HL-60/S4 (cell line): ENCODE results near the gene ATP6V1F.

Source experiments
- in situ Hi-C: fragments of 300-500 bp; cut with MboI; formaldehyde crosslinking; loops from 2 replicates; pipeline ENCODE4 v1.14.3; 2022; ENCODE audit warnings: low sequenced_read_pairs

The ATP6V1F gene

GRCh38 chr7:128835231-128835751, 27.4 kb upstream of the ATP6V1F start:
- in situ Hi-C loops: no loop called here

DNA sequence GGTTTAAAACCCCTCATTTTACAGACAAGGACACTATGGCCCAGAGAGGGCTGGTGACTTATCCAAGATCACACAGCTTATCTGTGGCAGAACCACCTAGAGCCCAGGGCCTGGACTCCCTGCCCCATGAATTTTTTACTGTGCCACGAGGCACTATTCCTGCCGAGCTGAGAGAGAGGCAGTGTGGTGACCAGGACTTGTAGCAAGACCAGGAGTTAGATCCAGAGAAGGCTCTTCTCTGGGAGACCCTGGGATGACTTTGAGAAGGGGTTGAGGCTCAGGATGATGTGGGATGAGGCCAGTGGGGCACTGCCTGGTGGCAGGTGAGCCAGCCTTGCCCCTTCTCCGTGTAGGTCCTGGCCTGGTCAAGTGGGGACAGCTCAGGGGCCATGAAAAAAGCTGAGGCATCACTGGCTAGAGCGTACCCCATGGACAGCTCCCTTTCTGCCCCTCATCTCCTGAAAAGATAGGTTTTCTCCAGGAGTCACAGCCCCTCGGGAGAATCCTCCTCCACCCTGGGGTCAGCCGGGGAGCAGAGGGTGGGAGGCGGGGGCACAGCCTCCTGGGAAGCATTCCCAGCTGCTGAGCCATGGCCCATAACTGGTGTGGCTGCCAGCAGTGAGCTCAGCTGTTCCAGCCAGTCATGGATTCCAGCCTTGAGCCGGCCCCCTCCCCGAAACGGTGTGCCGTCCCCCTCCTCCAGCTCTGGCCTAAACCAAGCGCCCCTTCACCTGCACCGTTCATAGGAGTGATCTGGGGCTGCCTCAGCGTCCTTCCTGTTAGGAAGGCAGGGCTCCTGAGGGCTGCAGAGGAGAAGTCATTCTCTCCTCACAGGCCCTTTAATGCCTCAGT, 26.6 kb upstream of the ATP6V1F start:
- in situ Hi-C loops: no loop called here

- in situ Hi-C loops: no loop called here
Measured at GRCh38 chr7:128836729-128837348, 25.8 kb upstream of the ATP6V1F start.

- in situ Hi-C loops: no loop called here
Measured at GRCh38 chr7:128837521-128837921, 25.1 kb upstream of the ATP6V1F start.

DNA sequence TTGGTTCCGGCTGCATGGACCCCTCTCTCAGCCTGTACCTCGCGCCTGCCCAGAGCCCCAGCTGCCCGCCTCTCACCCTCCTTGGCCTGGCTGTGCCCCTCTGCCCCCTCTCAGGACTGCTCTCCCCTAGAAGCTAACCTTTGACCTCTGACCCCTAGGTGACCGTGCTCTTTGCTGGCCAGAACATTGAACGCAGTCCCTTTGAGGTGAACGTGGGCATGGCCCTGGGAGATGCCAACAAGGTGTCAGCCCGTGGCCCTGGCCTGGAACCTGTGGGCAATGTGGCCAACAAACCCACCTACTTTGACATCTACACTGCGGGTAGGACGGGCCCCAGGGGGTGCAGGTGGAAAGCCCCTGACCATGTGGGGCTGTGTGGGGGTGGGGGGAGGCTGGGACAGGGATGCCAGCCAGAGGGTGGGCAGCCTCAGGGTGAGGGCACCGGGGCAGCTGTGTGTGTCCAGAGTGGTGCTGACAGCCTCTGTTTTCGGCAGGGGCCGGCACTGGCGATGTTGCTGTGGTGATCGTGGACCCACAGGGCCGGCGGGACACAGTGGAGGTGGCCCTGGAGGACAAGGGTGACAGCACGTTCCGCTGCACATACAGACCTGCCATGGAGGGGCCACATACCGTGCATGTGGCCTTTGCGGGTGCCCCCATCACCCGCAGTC, 24.4 kb upstream of the ATP6V1F start:
- in situ Hi-C loops: no loop called here

DNA sequence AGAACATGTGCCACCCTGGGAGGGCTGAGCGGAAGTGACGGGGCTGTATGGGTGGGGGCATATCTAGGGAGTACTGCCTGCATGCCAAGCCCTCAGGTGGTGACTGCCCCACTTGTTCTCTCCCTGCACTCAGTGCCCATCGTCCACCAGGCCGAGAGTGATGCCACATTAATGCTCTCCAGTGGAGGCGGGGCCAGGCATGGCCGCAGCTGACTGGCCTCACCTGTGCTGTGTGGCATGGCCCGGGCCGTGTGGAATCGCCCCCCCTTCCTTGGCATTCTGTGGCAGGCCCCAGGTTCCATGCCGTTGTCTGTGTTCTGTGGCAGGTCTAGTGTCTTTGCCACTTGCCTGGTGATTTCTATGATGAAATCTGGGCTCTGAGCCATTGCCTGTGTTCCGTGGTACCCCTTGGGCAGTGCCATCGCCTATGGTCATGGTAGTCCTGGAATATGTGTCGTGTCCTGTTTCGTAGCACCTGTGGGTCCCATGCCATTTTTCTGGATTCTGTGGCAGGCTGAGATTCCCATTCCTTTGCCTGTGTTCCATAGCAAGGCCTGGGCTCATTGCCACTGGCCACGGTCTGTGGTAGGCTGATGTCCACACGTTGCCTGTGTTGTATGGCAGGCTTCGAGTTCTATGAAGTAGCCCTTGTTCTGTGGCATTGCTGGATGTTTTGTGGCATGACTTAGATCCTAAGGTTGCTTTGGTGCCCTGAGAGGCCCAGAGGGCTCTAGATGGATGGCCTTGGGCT, 23.5 kb upstream of the ATP6V1F start:
- in situ Hi-C loops: no loop called here

- in situ Hi-C loops: no loop called here
Measured at GRCh38 chr7:128839751-128840177, 22.9 kb upstream of the ATP6V1F start.

- in situ Hi-C loops: no loop called here
Measured at GRCh38 chr7:128840326-128841170, 22.1 kb upstream of the ATP6V1F start.

- in situ Hi-C loops: no loop called here
Measured at GRCh38 chr7:128841171-128841690, 21.4 kb upstream of the ATP6V1F start.

GRCh38 chr7:128841921-128842673, 20.6 kb upstream of the ATP6V1F start:
- in situ Hi-C loops: no loop called here

DNA sequence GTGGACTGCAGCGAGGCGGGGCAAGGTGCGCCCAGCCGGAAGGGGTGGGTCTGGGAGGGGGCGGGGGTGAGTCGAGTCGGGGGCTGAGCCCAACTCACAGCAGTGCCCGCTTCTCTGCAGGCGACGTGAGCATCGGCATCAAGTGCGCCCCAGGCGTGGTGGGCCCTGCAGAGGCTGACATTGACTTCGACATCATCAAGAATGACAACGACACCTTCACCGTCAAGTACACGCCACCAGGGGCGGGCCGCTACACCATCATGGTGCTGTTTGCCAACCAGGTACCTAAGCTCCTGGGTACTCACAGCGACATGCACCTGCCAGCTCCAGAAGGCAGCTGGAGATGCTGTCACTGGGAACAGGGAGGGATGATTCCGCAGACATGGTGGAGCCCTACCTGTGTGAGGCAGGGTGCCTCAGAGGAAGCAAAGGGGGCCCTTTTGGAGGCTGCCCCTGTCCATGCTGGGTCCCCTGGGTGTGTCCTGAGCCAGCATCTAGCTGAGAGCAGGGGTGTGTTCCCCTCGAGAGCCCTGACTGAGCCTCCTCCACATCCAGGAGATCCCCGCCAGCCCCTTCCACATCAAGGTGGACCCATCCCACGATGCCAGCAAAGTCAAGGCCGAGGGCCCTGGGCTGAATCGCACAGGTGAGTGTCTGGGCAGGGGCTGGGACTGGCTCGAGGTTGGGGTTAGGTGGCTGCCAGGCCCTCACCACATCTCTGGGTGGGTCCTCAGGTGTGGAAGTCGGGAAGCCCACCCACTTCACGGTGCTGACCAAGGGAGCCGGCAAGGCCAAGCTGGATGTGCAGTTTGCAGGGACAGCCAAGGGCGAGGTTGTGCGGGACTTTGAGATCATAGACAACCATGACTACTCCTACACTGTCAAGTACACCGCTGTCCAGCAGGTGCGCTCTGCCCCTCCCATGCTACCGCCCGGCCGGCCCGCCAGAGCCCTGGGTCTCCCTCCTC, 19.7 kb upstream of the ATP6V1F start:
- in situ Hi-C loops: no loop called here

- in situ Hi-C loops: no loop called here
Measured at GRCh38 chr7:128843938-128844621, 18.6 kb upstream of the ATP6V1F start.

DNA sequence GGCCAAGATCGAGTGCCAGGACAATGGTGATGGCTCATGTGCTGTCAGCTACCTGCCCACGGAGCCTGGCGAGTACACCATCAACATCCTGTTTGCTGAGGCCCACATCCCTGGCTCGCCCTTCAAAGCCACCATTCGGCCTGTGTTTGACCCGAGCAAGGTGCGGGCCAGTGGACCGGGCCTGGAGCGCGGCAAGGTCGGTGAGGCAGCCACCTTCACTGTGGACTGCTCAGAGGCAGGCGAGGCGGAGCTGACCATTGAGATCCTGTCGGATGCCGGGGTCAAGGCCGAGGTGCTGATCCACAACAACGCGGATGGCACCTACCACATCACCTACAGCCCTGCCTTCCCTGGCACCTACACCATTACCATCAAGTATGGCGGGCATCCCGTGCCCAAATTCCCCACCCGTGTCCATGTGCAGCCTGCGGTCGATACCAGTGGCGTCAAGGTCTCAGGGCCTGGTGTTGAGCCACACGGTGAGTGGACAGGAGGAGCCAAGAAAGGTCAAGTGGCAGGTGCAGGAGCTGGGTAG, 17.8 kb upstream of the ATP6V1F start:
- in situ Hi-C loops: no loop called here

DNA sequence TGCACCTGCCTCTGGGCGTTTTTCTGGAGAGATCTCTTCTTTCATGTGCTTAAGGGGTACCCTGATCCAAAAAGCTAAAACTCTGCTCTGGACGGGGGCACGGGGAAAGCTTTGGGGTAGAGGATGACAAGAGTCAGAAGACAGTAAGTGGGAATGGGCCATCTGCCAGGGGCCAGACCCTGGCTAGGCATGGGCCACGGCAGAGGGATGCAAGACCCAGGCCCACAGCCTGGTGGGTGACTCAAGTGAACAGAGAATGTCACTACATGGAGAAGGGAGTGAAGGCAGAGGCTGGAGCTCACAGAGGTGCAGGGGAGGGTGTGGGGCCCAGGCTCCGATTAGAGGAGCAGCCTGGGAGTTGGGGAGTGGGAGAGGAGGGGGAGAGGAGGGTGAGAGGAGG, 17.2 kb upstream of the ATP6V1F start:
- in situ Hi-C loops: no loop called here

DNA sequence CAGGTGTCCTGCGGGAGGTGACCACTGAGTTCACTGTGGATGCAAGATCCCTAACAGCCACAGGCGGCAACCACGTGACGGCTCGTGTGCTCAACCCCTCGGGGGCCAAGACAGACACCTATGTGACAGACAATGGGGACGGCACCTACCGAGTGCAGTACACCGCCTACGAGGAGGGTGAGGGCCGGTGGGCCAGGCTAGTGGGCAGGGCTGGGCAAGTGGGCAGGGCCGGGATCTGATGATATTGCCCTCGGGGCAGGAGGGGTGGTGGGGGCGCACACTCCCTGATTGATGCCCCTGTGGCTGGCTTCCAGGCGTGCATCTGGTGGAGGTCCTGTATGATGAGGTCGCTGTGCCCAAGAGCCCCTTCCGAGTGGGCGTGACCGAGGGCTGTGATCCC, 16.7 kb upstream of the ATP6V1F start:
- in situ Hi-C loops: no loop called here

GRCh38 chr7:128846781-128847444, 15.7 kb upstream of the ATP6V1F start:
- in situ Hi-C loops: no loop called here
